SU-DHL-6 (cell line): ENCODE results near the gene NACA2.

Experiments
- H2AFZ ChIP-seq: fragments of 200-600 bp; sonication (generic); 2 replicates; pipeline ENCODE4 v1.6.1; 2014; ENCODE audit warnings: low read depth, mild to moderate bottlenecking, moderate library complexity, mixed read lengths, antibody characterized with exemption, low read length; ENCODE audit not compliant: severe bottlenecking
- H3F3A ChIP-seq: fragments of 200-600 bp; shearing (Covaris generic); 2 replicates; pipeline ENCODE4 v1.6.0; 2016; ENCODE audit warnings: antibody characterized with exemption, mild to moderate bottlenecking; ENCODE audit not compliant: insufficient read depth
- H3K27ac ChIP-seq: fragments of 200-600 bp; sonication (generic); 2 replicates; pipeline ENCODE4 v1.5.1; 2016; ENCODE audit warnings: low read depth, mild to moderate bottlenecking, low read length, moderate library complexity, mixed read lengths
- H3K27me3 ChIP-seq: fragments of 200-600 bp; sonication (generic), shearing (Covaris generic); 2 replicates; pipeline ENCODE4 v1.6.0; 2014; ENCODE audit warnings: mild to moderate bottlenecking, low read length
- H3K36me3 ChIP-seq: fragments of 200-600 bp; sonication (generic); 2 replicates; pipeline ENCODE4 v1.6.1; 2014; ENCODE audit warnings: mild to moderate bottlenecking, low read length, mixed read lengths
- H3K4me2 ChIP-seq: fragments of 300-600, 200-600 bp; shearing (Covaris generic), sonication (generic); 2 replicates; pipeline ENCODE4 v1.6.0; 2014; ENCODE audit warnings: low read length, low read depth, mild to moderate bottlenecking; ENCODE audit not compliant: poor library complexity, severe bottlenecking
- H3K4me3 ChIP-seq: fragments of 200-600 bp; sonication (generic); 2 replicates; pipeline ENCODE4 v1.5.1; 2014; ENCODE audit warnings: antibody characterized with exemption, low read length, mild to moderate bottlenecking, mixed read lengths; ENCODE audit not compliant: insufficient read depth, poor library complexity, severe bottlenecking
- H3K79me2 ChIP-seq: fragments of 200-600 bp; sonication (generic); 2 replicates; pipeline ENCODE4 v1.6.1; 2014; ENCODE audit warnings: mild to moderate bottlenecking, low read length, moderate library complexity; ENCODE audit not compliant: insufficient read depth
- H3K9ac ChIP-seq: fragments of 200-600 bp; sonication (generic); 2 replicates; pipeline ENCODE4 v1.7.0; 2014; ENCODE audit warnings: mild to moderate bottlenecking, low read length
- H3K9me2 ChIP-seq: fragments of 200-600 bp; sonication (generic); replicated peaks from 2 replicates; pipeline ENCODE4 v1.6.1; 2014; ENCODE audit warnings: low read length; ENCODE audit not compliant: insufficient read depth
- H3K9me3 ChIP-seq: fragments of 200-600 bp; sonication (generic); 2 replicates; pipeline ENCODE4 v1.6.1; 2014; ENCODE audit warnings: low read length, mixed read lengths; ENCODE audit not compliant: insufficient read depth
- H4K20me1 ChIP-seq: fragments of 200-600 bp; sonication (generic); 2 replicates; pipeline ENCODE4 v1.6.1; 2014; ENCODE audit warnings: low read depth, mild to moderate bottlenecking, antibody characterized with exemption, low read length, moderate library complexity, mixed read lengths
- CTCF ChIP-seq: fragments of 200-600 bp; sonication (generic); IDR thresholded peaks from one replicate; pipeline ENCODE4 v1.5.1; 2017; ENCODE audit warnings: antibody characterized with exemption, mild to moderate bottlenecking, low read length, moderate library complexity; ENCODE audit not compliant: insufficient read depth, poor library complexity, severe bottlenecking
- EZH2phosphoT487 ChIP-seq: fragments of 200-600 bp; sonication (generic), shearing (Covaris generic); conservative IDR thresholded peaks from 2 replicates; pipeline ENCODE4 v1.6.1; 2018; ENCODE audit warnings: mild to moderate bottlenecking, antibody characterized with exemption, low read length, moderate library complexity, mixed read lengths

The NACA2 gene

DNA sequence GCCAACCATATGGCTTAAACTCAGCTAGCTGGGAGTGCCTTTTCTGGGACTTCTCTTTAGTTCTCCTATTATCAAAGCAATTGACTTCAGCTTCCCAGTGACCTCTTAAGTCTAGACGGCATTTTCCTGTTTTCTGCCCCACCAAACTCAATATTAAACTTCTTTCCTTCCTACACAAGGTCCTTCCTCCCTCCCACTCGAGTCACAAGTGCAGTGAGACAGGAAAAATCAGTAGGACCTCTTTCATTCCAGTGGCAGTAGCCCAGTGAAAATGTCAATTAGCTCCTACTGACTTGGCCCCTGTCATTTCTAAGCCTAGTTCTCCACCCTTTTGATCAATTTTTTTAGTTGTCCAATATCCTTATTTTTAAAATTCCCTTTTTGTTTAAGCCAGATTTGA is 9.6 kb upstream of the NACA2 start:
- H3K36me3 ChIP-seq = no peaks in the 10 kb centered on the region

GRCh38 chr17:61599608-61600007 is 8.6 kb upstream of the NACA2 start:
- no peak overlapping the region for H3K4me3 ChIP-seq
- no peak overlapping the region for H3K9ac ChIP-seq
- H3K36me3 ChIP-seq = no peaks in the 10 kb centered on the region
- H3K27ac ChIP-seq = no peak overlapping the region
- H3K9me3 ChIP-seq = no peaks in the 10 kb centered on the region
- TF ChIP-seq CTCF (no peak), EZH2phosphoT487 (no peak)
- no peaks in the 10 kb centered on the region for H4K20me1 ChIP-seq
- H3K9me2 ChIP-seq = no peaks in the 10 kb centered on the region
- no peaks in the 10 kb centered on the region for H3K79me2 ChIP-seq
- H3K27me3 ChIP-seq = no peaks in the 10 kb centered on the region; the same call in 1 of the 2 replicates
- H3F3A ChIP-seq = no peaks in the 10 kb centered on the region
- H3K4me2 ChIP-seq = no peak overlapping the region
- H2AFZ ChIP-seq = no peak overlapping the region

More for the DNA sequence above, 9.6 kb upstream of the NACA2 start:
- TF ChIP-seq CTCF = no peak
- no peak for TF ChIP-seq EZH2phosphoT487
- H3K27ac ChIP-seq = no peak overlapping the region
- H3K9me2 ChIP-seq = no peaks in the 10 kb centered on the region
- H3K4me2 ChIP-seq = no peak overlapping the region
- no peak overlapping the region for H2AFZ ChIP-seq
- no peaks in the 10 kb centered on the region; the same call in 1 of the 2 replicates for H3K27me3 ChIP-seq
- H3K9ac ChIP-seq = no peak overlapping the region
- no peaks in the 10 kb centered on the region for H3F3A ChIP-seq
- H3K79me2 ChIP-seq = no peaks in the 10 kb centered on the region
- H3K9me3 ChIP-seq = no peaks in the 10 kb centered on the region
- H3K4me3 ChIP-seq = no peak overlapping the region
- no peaks in the 10 kb centered on the region for H4K20me1 ChIP-seq

- Histone ChIP-seq H3K9me3 (no peaks in the 10 kb centered on the region), H3K9ac (no peak overlapping the region), H3K27me3 (no peaks in the 10 kb centered on the region; the same call in 1 of the 2 replicates), H3F3A (no peaks in the 10 kb centered on the region), H3K9me2 (no peaks in the 10 kb centered on the region), H3K36me3 (no peaks in the 10 kb centered on the region), H3K27ac (no peak overlapping the region), H3K4me3 (no peak overlapping the region), H3K4me2 (no peak overlapping the region), H3K79me2 (no peaks in the 10 kb centered on the region), H2AFZ (no peak overlapping the region), H4K20me1 (no peaks in the 10 kb centered on the region)
- TF ChIP-seq EZH2phosphoT487 (no peak), CTCF (no peak)
Observed at GRCh38 chr17:61598014-61598413, 7.0 kb upstream of the NACA2 start.
